Neural crest cell (in vitro differentiated cells): ENCODE measurements around the gene PFKP. TPM values are rescaled to one million over a fixed set of nuclear protein-coding genes. Genes with fewer than 3 reads are reported as not detected.

Experiments used
- DNase-seq: peaks from one replicate; pipeline ENCODE4 v3.0.0; 2021; ENCODE audit warnings: low read depth, mixed read lengths, low spot score
- H3K27ac Mint-ChIP-seq: one replicate; pipeline ENCODE4 v1.8.0; 2021; ENCODE audit warnings: mild to moderate bottlenecking, mixed read lengths; ENCODE audit not compliant: unreplicated experiment
- H3K27me3 Mint-ChIP-seq: 2 replicates; pipeline ENCODE4 v1.8.0; 2021; ENCODE audit warnings: low read depth, mild to moderate bottlenecking, mixed read lengths
- H3K36me3 Mint-ChIP-seq: 2 replicates; pipeline ENCODE4 v1.8.0; 2021; ENCODE audit warnings: low read depth, mild to moderate bottlenecking, mixed read lengths
- H3K4me1 Mint-ChIP-seq: 2 replicates; pipeline ENCODE4 v1.8.0; 2021; ENCODE audit warnings: mixed read lengths
- H3K4me3 Mint-ChIP-seq: one replicate; pipeline ENCODE4 v1.8.0; 2021; ENCODE audit warnings: mild to moderate bottlenecking, mixed read lengths
- H3K9me3 Mint-ChIP-seq: 2 replicates; pipeline ENCODE4 v1.8.0; 2021; ENCODE audit warnings: mixed read lengths
- CTCF ChIP-seq: fragments of 200-600 bp; sonication (generic); conservative IDR thresholded peaks from 2 replicates; pipeline ENCODE4 v1.5.0; 2021; ENCODE audit warnings: antibody characterized with exemption, mild to moderate bottlenecking
- total RNA-seq: library from RNA; stranded (reverse); gene quantifications from 2 replicates; pipeline ENCODE4 v1.2.1, GENCODE V29; 2021

The PFKP gene
- total RNA-seq, 1 donor from 2014 or later, result 18.9 TPM

- Mint-ChIP-seq H3K36me3 (peaks cover 8% of the 10 kb centered on the region), H3K4me3 (no peak overlapping the region), H3K9me3 (peaks cover 8% of the 10 kb centered on the region), H3K4me1 (peaks cover 6% of the 10 kb centered on the region), H3K27ac (no peak overlapping the region), H3K27me3 (peaks cover 2% of the 10 kb centered on the region)
- DNase-seq, result no peak
- no peak for TF ChIP-seq CTCF
Measured at GRCh38 chr10:3040069-3040468, 27.3 kb upstream of the PFKP start.

GRCh38 chr10:3042589-3042988, 24.8 kb upstream of the PFKP start:
- DNase-seq, result no peak
- H3K4me3 Mint-ChIP-seq, result no peak overlapping the region
- TF ChIP-seq CTCF, result no peak
- peaks cover 8% of the 10 kb centered on the region for H3K36me3 Mint-ChIP-seq
- H3K4me1 Mint-ChIP-seq, result peaks cover 29% of the 10 kb centered on the region
- no peak overlapping the region for H3K27ac Mint-ChIP-seq
- peaks cover 3% of the 10 kb centered on the region for H3K9me3 Mint-ChIP-seq
- H3K27me3 Mint-ChIP-seq, result no peaks in the 10 kb centered on the region

- no peaks in the 10 kb centered on the region for H3K27me3 Mint-ChIP-seq
- H3K9me3 Mint-ChIP-seq, result peaks cover 3% of the 10 kb centered on the region
- peak; percentile 57 for DNase-seq
- H3K27ac Mint-ChIP-seq, result no peak overlapping the region
- H3K36me3 Mint-ChIP-seq, result peaks cover 6% of the 10 kb centered on the region
- peak overlapping the region; percentile 2 for H3K4me3 Mint-ChIP-seq
- peaks cover 39% of the 10 kb centered on the region for H3K4me1 Mint-ChIP-seq
- TF ChIP-seq CTCF, result peak; percentile 80
Measured at GRCh38 chr10:3043512-3044368, 23.6 kb upstream of the PFKP start.

- Mint-ChIP-seq H3K9me3 (no peaks in the 10 kb centered on the region), H3K27me3 (no peaks in the 10 kb centered on the region), H3K36me3 (no peaks in the 10 kb centered on the region), H3K4me3 (no peak overlapping the region), H3K27ac (no peak overlapping the region), H3K4me1 (peaks cover 42% of the 10 kb centered on the region)
- peak; percentile 45 for TF ChIP-seq CTCF
- DNase-seq, result peak; percentile 57
Measured at GRCh38 chr10:3045471-3046209, 21.7 kb upstream of the PFKP start.

GRCh38 chr10:3046210-3046779, 21.1 kb upstream of the PFKP start:
- Mint-ChIP-seq H3K27ac (no peak overlapping the region), H3K4me3 (no peak overlapping the region), H3K9me3 (no peaks in the 10 kb centered on the region), H3K36me3 (no peaks in the 10 kb centered on the region), H3K4me1 (peaks cover 42% of the 10 kb centered on the region), H3K27me3 (no peaks in the 10 kb centered on the region)
- no peak for TF ChIP-seq CTCF
- DNase-seq, result no peak
